SK-N-MC (cell line): ENCODE measurements around the gene TMSB15A.
"Not testable (repeated sequence)": the region's sequence is repeated elsewhere in the genome, so short reads cannot be mapped to it uniquely, and the experiment has no call there.

Experiments
- DNase-seq: peaks from one replicate; pipeline ENCODE4 v3.0.0-alpha.2; 2011; ENCODE audit warnings: low read depth, low spot score
- H3K27ac ChIP-seq: fragments of 200-600 bp; sonication (generic); 2 replicates; pipeline ENCODE4 v1.5.1; 2016; ENCODE audit warnings: mixed run types
- H3K36me3 ChIP-seq: fragments of 200-600 bp; sonication (generic); 2 replicates; pipeline ENCODE4 v1.6.1; 2017; ENCODE audit warnings: antibody characterized with exemption, low read length, mixed read lengths; ENCODE audit not compliant: insufficient read depth
- H3K4me3 ChIP-seq: fragments of 200-600 bp; sonication (generic); 2 replicates; pipeline ENCODE4 v1.5.1; 2016
- H3K9ac ChIP-seq: fragments of 200-600 bp; sonication (generic); 2 replicates; pipeline ENCODE4 v1.8.0; 2017; ENCODE audit warnings: mixed run types, mixed read lengths; ENCODE audit not compliant: insufficient read length
- H3K9me3 ChIP-seq: fragments of 200-600 bp; sonication (generic); 2 replicates; pipeline ENCODE4 v1.6.1; 2017; ENCODE audit warnings: low read depth, mild to moderate bottlenecking, antibody characterized with exemption, low read length, moderate library complexity, mixed read lengths
- EZH2 ChIP-seq: fragments of 200-600 bp; sonication (generic); IDR thresholded peaks from one replicate; pipeline ENCODE4 v1.6.1; 2017; ENCODE audit warnings: antibody characterized with exemption
- FOXP2 ChIP-seq: optimal IDR thresholded peaks from 2 replicates; pipeline ENCODE3; 2011; ENCODE audit warnings: mild to moderate bottlenecking, moderate library complexity; ENCODE audit not compliant: insufficient read depth; ENCODE audit errors: extremely low read length, control extremely low read depth
- POLR2AphosphoS5 ChIP-seq: IDR thresholded peaks from 2 replicates; pipeline ENCODE4 v1.6.1; 2012; ENCODE audit warnings: mild to moderate bottlenecking, low read depth, low read length, borderline replicate concordance

TMSB15A gene

GRCh38 chrX:102514536-102514935 is 2.0 kb downstream of the TMSB15A start:
- no peaks in the 10 kb centered on the region for H3K9me3 ChIP-seq
- no peak for DNase-seq
- H3K4me3 ChIP-seq, result no peak overlapping the region
- H3K9ac ChIP-seq, result no peak overlapping the region
- H3K27ac ChIP-seq, result no peak overlapping the region
- H3K36me3 ChIP-seq, result peaks cover 7% of the 10 kb centered on the region; the same call in 1 of the 2 replicates
- TF ChIP-seq FOXP2 (no peak), POLR2AphosphoS5 (no peak), EZH2 (no peak)

GRCh38 chrX:102498732-102499131 is 17.8 kb downstream of the TMSB15A start:
- Histone ChIP-seq H3K36me3 (no peaks in the 10 kb centered on the region), H3K9ac (no peak overlapping the region), H3K9me3 (no peaks in the 10 kb centered on the region), H3K4me3 (no peak overlapping the region), H3K27ac (no peak overlapping the region)
- TF ChIP-seq FOXP2 (no peak), EZH2 (no peak), POLR2AphosphoS5 (no peak)
- no peak for DNase-seq

DNA sequence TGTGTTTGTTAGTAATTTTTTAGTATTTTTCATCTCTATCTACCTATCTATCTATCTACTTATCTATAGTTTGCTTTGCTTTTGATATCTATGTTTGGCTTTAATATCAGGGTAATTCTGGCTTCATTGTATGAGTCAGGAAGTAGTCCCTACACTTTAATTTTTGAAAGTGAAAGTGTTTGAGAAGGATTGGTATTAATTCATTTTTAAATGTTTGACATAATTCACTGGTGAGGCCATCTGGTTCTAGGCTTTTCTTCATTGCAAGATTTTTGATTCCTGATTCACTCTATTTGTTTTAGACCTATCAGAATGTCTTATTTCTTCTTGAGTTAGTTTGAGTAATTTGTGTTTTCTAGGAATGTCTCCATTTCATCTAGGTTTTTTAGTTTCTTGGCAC is 24.8 kb downstream of the TMSB15A start:
- Histone ChIP-seq H3K27ac (no peak overlapping the region), H3K9ac (no peak overlapping the region), H3K9me3 (no peaks in the 10 kb centered on the region), H3K36me3 (no peaks in the 10 kb centered on the region), H3K4me3 (no peak overlapping the region)
- DNase-seq, result no peak
- TF ChIP-seq EZH2, result no peak
- TF ChIP-seq FOXP2, result no peak
- TF ChIP-seq POLR2AphosphoS5, result no peak

DNA sequence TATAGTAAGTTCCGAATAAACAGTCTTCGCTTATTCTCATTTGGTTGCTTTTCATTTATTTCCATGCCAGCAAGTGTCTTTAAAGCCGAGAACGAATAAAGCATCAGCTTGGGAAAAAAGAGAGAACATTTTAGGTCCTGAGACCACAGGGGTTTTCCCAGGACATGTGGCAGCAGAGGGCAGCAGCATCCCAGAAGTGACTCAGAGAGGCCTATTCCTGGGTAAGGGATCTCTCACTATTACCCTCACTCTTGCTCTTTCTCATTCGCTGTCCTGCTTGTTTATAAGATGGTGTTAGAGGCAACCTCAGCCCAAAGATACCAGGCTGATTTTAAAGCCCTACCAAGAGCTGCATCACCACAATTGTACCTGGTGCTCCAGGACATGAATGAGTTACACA is 37.8 kb downstream of the TMSB15A start:
- not testable (repeated sequence) for H3K9me3 ChIP-seq, H3K27ac ChIP-seq, H3K9ac ChIP-seq

DNA sequence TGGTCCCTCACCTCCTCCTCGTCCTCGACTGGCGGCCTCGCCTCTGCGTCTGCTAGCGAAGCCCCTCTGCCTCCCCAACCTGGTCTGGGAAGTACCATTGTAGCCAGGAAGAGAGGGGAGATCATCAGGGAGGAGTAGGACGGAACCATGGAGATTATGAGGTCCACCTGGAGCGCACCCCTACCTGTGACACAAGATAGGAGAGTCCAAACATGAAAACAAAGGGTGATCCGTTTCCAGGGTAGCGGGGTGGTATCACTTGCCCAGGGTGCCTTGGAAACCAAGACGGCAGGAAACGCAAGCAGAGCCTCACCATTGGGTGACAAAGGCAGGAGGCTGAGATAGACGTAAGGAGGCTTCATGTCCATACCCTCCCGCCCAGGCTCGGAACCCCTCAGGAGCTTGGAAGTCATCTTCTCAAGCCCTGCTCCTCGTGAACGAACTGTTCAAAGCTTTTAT is 44.7 kb downstream of the TMSB15A start, which contains the start of gene TCP11X2:
Gene TCP11X2, minus strand, starts transcription at position 51 of the 459 bp plus-strand sequence.
- not testable (repeated sequence) for H3K36me3 ChIP-seq, DNase-seq, H3K27ac ChIP-seq, H3K9ac ChIP-seq, H3K9me3 ChIP-seq, H3K4me3 ChIP-seq

More for the DNA sequence above, 37.8 kb downstream of the TMSB15A start:
- H3K4me3 ChIP-seq, DNase-seq, H3K36me3 ChIP-seq: not testable (repeated sequence)

GRCh38 chrX:102470215-102470614 is 46.3 kb downstream of the TMSB15A start:
- not testable (repeated sequence) for DNase-seq, H3K9ac ChIP-seq, H3K36me3 ChIP-seq, H3K9me3 ChIP-seq, H3K27ac ChIP-seq, H3K4me3 ChIP-seq
